GDM1 (cell line): Measurements from ENCODE around the gene ZNF3.

Experiments used
- DNase-seq: peaks from one replicate; lab custom pipeline; 2025; lab: John Stamatoyannopoulos, UW

The ZNF3 gene

GRCh38 chr7:100088621-100089457, 7.3 kb upstream of the ZNF3 start, which contains the start of gene COPS6:
Gene COPS6 (plus strand): TSS chr7:100088969. CDS start chr7:100088991, 22 bp downstream.
- DNase-seq: peak; percentile 63

GRCh38 chr7:100088095-100088620, 6.6 kb upstream of the ZNF3 start:
- no peak for DNase-seq

- no peak for DNase-seq
Measured at GRCh38 chr7:100087055-100087750, 5.7 kb upstream of the ZNF3 start.

- no peak for DNase-seq
Measured at GRCh38 chr7:100085515-100085914, 4.0 kb upstream of the ZNF3 start.

GRCh38 chr7:100082978-100083377, 1.5 kb upstream of the ZNF3 start:
- no peak for DNase-seq

- no peak for DNase-seq
Measured at GRCh38 chr7:100080907-100081534, 502 bp downstream of the ZNF3 start.

GRCh38 chr7:100079024-100079560, 2.4 kb downstream of the ZNF3 start:
- no peak for DNase-seq

- DNase-seq: no peak
Measured at GRCh38 chr7:100077205-100077604, 4.3 kb downstream of the ZNF3 start.

- no peak for DNase-seq
Measured at GRCh38 chr7:100075418-100075817, 6.1 kb downstream of the ZNF3 start.

GRCh38 chr7:100074841-100075240, 6.7 kb downstream of the ZNF3 start:
- no peak for DNase-seq

GRCh38 chr7:100072462-100072861, 9.1 kb downstream of the ZNF3 start:
- no peak for DNase-seq

- no peak for DNase-seq
Measured at GRCh38 chr7:100071018-100071723, 10.4 kb downstream of the ZNF3 start.

GRCh38 chr7:100069991-100070390, 11.5 kb downstream of the ZNF3 start:
- no peak for DNase-seq

- DNase-seq: no peak
Measured at GRCh38 chr7:100066953-100067352, 14.6 kb downstream of the ZNF3 start.

GRCh38 chr7:100065452-100066186, 15.9 kb downstream of the ZNF3 start:
- DNase-seq: no peak

GRCh38 chr7:100064162-100064561, 17.4 kb downstream of the ZNF3 start:
- DNase-seq: no peak

GRCh38 chr7:100063376-100063775, 18.1 kb downstream of the ZNF3 start:
- no peak for DNase-seq

GRCh38 chr7:100061518-100062193, 19.9 kb downstream of the ZNF3 start:
- DNase-seq: no peak

GRCh38 chr7:100059251-100059739, 22.2 kb downstream of the ZNF3 start:
- no peak for DNase-seq

GRCh38 chr7:100057006-100057405, 24.5 kb downstream of the ZNF3 start:
- DNase-seq: no peak
